Effector memory CD8-positive, alpha-beta T cell (primary cell): ENCODE measurements around the gene RAB11FIP3.
"Not testable (repeated sequence)": the region's sequence is repeated elsewhere in the genome, so short reads cannot be mapped to it uniquely, and the experiment has no call there.

ENCODE experiments used
- ATAC-seq: fragments of 150-1000 bp; cut with Tn5 transposase; replicated peaks from 2 replicates; pipeline ENCODE4 v1.10.0; 2021; ENCODE audit warnings: mild to moderate bottlenecking, moderate library complexity
- DNase-seq, 3 experiments: peaks; one replicate each; pipeline ENCODE4 v3.0.0; 2021
- H3K27ac Mint-ChIP-seq, 2 donors: one replicate each; pipeline ENCODE4 v1.8.0; 2022; ENCODE audit warnings: mild to moderate bottlenecking in 2 of 2, mixed read lengths in 2 of 2, moderate library complexity in 2 of 2
- H3K27me3 Mint-ChIP-seq, 2 donors: one replicate each; pipeline ENCODE4 v1.8.0; 2022; ENCODE audit warnings: mixed read lengths in 2 of 2
- H3K36me3 Mint-ChIP-seq: one replicate; pipeline ENCODE4 v1.8.0; 2022; ENCODE audit warnings: mild to moderate bottlenecking, moderate library complexity, mixed read lengths; ENCODE audit not compliant: insufficient read depth
- H3K4me1 Mint-ChIP-seq, 2 donors: one replicate each; pipeline ENCODE4 v1.8.0; 2022; ENCODE audit warnings: low read depth in 2 of 2, mixed read lengths in 2 of 2
- H3K4me3 Mint-ChIP-seq, 2 donors: one replicate each; pipeline ENCODE4 v1.8.0; 2022; ENCODE audit warnings: mild to moderate bottlenecking in 2 of 2, mixed read lengths in 2 of 2, moderate library complexity in 2 of 2
- H3K9me3 Mint-ChIP-seq, 2 donors: one replicate each; pipeline ENCODE4 v1.8.0; 2022; ENCODE audit warnings: mixed read lengths in 2 of 2
- total RNA-seq, 9 experiments: gene quantifications; one replicate each; lab custom pipeline; 2026; lab: John Stamatoyannopoulos, UW

The RAB11FIP3 gene
- 35.9 to 73.7 (median 47.0) reads per million in 9 experiments for total RNA-seq

GRCh38 chr16:425082-425718, at the start of gene RAB11FIP3:
Gene RAB11FIP3, plus strand, starts transcription at chr16:425649. Its CDS starts 358 bp downstream, at chr16:426007.
- peaks cover 19% of the 10 kb centered on the region for H3K36me3 Mint-ChIP-seq
- H3K4me3 Mint-ChIP-seq, result peak within 1 kb of the TSS; percentile 85
- peaks cover 24 to 39% of the 10 kb centered on the region in 2 donors for H3K4me1 Mint-ChIP-seq
- peak; percentile 73 to 82 (median 78) for DNase-seq
- peak; percentile 87 for ATAC-seq
- no peaks in the 10 kb centered on the region for H3K9me3 Mint-ChIP-seq
- peak within 1 kb of the TSS; percentile 90 to 93 for H3K27ac Mint-ChIP-seq
- no peaks in the 10 kb centered on the region for H3K27me3 Mint-ChIP-seq

GRCh38 chr16:375927-376816, 49.3 kb upstream of the RAB11FIP3 start:
- DNase-seq, result no peak
- Mint-ChIP-seq H3K36me3 (peaks cover 10% of the 10 kb centered on the region), H3K27ac (no peak overlapping the region), H3K4me1 (peaks cover 7 to 12% of the 10 kb centered on the region in 2 donors), H3K27me3 (no peaks in the 10 kb centered on the region), H3K9me3 (no peaks in the 10 kb centered on the region), H3K4me3 (no peak overlapping the region)
- no peak for ATAC-seq

GRCh38 chr16:376817-377418, 48.5 kb upstream of the RAB11FIP3 start:
- Mint-ChIP-seq H3K36me3 (peaks cover 7% of the 10 kb centered on the region), H3K9me3 (no peaks in the 10 kb centered on the region), H3K4me3 (no peak overlapping the region), H3K27ac (no peak overlapping the region), H3K27me3 (no peaks in the 10 kb centered on the region), H3K4me1 (peaks cover 7 to 12% of the 10 kb centered on the region in 2 donors)
- ATAC-seq (no peak), DNase-seq (no peak)

- no peaks in the 10 kb centered on the region for H3K27me3 Mint-ChIP-seq
- H3K36me3 Mint-ChIP-seq, result peaks cover 5% of the 10 kb centered on the region
- H3K4me3 Mint-ChIP-seq, result no peak overlapping the region
- H3K9me3 Mint-ChIP-seq, result no peaks in the 10 kb centered on the region
- H3K27ac Mint-ChIP-seq, result no peak overlapping the region
- peaks cover 10 to 14% of the 10 kb centered on the region in 2 donors for H3K4me1 Mint-ChIP-seq
- ATAC-seq (no peak), DNase-seq (no peak)
Measured at GRCh38 chr16:377419-377951, 48.0 kb upstream of the RAB11FIP3 start.

GRCh38 chr16:378113-378820, 47.2 kb upstream of the RAB11FIP3 start:
- not testable (repeated sequence) for H3K4me3 Mint-ChIP-seq

GRCh38 chr16:378821-379182, 46.6 kb upstream of the RAB11FIP3 start:
- no peak overlapping the region for H3K27ac Mint-ChIP-seq
- H3K9me3 Mint-ChIP-seq, result no peaks in the 10 kb centered on the region
- H3K27me3 Mint-ChIP-seq, result no peaks in the 10 kb centered on the region
- DNase-seq (no peak), ATAC-seq (no peak)
- no peak overlapping the region for H3K4me3 Mint-ChIP-seq
- H3K4me1 Mint-ChIP-seq, result peaks cover 19 to 20% of the 10 kb centered on the region in 2 donors
- H3K36me3 Mint-ChIP-seq, result peaks cover 8% of the 10 kb centered on the region

More at GRCh38 chr16:378113-378820, 47.2 kb upstream of the RAB11FIP3 start:
- not testable (repeated sequence) for DNase-seq, H3K27ac Mint-ChIP-seq, H3K36me3 Mint-ChIP-seq, H3K27me3 Mint-ChIP-seq, H3K9me3 Mint-ChIP-seq, ATAC-seq
- peaks cover 16% of the 10 kb centered on the region in 2 donors for H3K4me1 Mint-ChIP-seq

GRCh38 chr16:379183-379960, 46.1 kb upstream of the RAB11FIP3 start:
- peaks cover 8% of the 10 kb centered on the region for H3K36me3 Mint-ChIP-seq
- peak overlapping the region; percentile 62 to 70 for H3K4me3 Mint-ChIP-seq
- H3K4me1 Mint-ChIP-seq, result peaks cover 19 to 20% of the 10 kb centered on the region in 2 donors
- DNase-seq, result no peak
- no peaks in the 10 kb centered on the region for H3K27me3 Mint-ChIP-seq
- no peaks in the 10 kb centered on the region for H3K9me3 Mint-ChIP-seq
- peak overlapping the region in 1 of 2 donors; percentile 83 for H3K27ac Mint-ChIP-seq
- ATAC-seq, result no peak

- Mint-ChIP-seq H3K27ac (peak overlapping the region; percentile 12 to 83), H3K9me3 (no peaks in the 10 kb centered on the region), H3K27me3 (no peaks in the 10 kb centered on the region), H3K36me3 (peaks cover 8% of the 10 kb centered on the region), H3K4me1 (peaks cover 19 to 20% of the 10 kb centered on the region in 2 donors), H3K4me3 (peak overlapping the region; percentile 62 to 70)
- ATAC-seq (no peak), DNase-seq (no peak)
Measured at GRCh38 chr16:379961-380761, 45.3 kb upstream of the RAB11FIP3 start.

- peaks cover 8% of the 10 kb centered on the region for H3K36me3 Mint-ChIP-seq
- H3K27ac Mint-ChIP-seq, result peak overlapping the region in 1 of 2 donors; percentile 12
Measured at GRCh38 chr16:380762-381011, 44.8 kb upstream of the RAB11FIP3 start.

GRCh38 chr16:381012-381788, 44.2 kb upstream of the RAB11FIP3 start:
- H3K4me3 Mint-ChIP-seq, result peak overlapping the region; percentile 62 to 70
- DNase-seq, result peak in 1 of 3 experiments; percentile 24
- peaks cover 19 to 20% of the 10 kb centered on the region in 2 donors for H3K4me1 Mint-ChIP-seq
- H3K27ac Mint-ChIP-seq, result no peak overlapping the region
- peak; percentile 50 for ATAC-seq
- H3K36me3 Mint-ChIP-seq, result peaks cover 8% of the 10 kb centered on the region
- no peaks in the 10 kb centered on the region for H3K9me3 Mint-ChIP-seq
- H3K27me3 Mint-ChIP-seq, result no peaks in the 10 kb centered on the region

More at GRCh38 chr16:380762-381011, 44.8 kb upstream of the RAB11FIP3 start:
- Mint-ChIP-seq H3K9me3 (no peaks in the 10 kb centered on the region), H3K27me3 (no peaks in the 10 kb centered on the region), H3K4me1 (peaks cover 19 to 20% of the 10 kb centered on the region in 2 donors), H3K4me3 (peak overlapping the region; percentile 62 to 70)
- DNase-seq (no peak), ATAC-seq (no peak)
